GM21723 (cell line): ENCODE results near the gene ZC3H18.
A peak's percentile ranks its signal among the peaks of the same experiment; 100 is the strongest.

Experiments used
- ATAC-seq: cut with Tn5 transposase; IDR thresholded peaks from one replicate; pipeline ENCODE4 v1.9.1; 2021; ENCODE audit warnings: mild to moderate bottlenecking, moderate library complexity; ENCODE audit not compliant: unreplicated experiment

ZC3H18 gene

GRCh38 chr16:88548985-88549384 is 21.2 kb upstream of the ZC3H18 start:
- no peak for ATAC-seq

DNA sequence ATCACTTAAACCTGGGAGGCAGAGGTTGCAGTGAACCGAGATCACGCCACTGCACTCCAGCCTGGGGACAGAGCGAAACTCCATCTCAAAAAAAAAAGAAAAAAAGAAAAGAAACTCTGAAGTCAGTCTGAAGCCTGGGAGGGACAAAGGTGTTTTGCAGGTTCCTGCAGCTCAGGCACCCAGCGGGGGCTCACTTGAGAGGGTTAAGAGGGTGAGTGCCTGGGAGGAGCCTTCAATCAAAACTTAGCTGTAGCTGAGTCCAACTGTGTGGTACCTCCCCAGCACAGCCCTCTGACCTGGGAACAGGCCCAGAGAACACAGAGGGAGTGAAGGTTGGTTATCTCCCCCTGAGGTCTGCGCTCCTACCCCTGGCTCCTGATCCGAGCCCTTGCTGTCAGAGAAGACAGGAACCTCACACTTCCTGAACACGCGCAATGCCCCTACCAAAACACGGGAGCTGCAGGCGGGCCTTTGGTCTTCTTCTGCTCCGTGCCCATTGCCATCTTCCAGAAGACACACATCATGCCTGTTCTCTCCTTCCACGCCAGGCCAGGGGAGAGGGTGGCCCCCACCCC is 20.4 kb upstream of the ZC3H18 start:
- ATAC-seq, result no peak

DNA sequence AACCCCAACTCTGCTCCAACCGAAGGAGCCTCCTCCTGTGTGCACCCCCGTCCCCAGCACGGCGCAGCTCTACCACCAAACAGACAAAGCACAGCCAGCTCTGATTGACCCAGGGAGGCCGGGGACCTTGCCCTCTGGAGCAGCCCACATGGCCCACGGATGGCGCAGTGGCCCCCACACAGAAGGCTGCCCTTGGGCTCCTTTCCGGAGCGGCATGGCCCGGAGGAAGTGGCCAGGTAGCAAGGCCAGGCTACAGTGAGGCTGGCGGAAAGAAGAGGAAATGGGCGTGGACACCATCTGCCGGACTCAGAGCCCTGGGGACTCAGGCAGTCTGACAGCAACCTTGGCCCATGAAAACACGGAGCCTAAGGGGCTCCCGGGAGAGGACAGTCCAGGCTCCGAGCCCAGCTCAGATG is 19.9 kb upstream of the ZC3H18 start:
- no peak for ATAC-seq

DNA sequence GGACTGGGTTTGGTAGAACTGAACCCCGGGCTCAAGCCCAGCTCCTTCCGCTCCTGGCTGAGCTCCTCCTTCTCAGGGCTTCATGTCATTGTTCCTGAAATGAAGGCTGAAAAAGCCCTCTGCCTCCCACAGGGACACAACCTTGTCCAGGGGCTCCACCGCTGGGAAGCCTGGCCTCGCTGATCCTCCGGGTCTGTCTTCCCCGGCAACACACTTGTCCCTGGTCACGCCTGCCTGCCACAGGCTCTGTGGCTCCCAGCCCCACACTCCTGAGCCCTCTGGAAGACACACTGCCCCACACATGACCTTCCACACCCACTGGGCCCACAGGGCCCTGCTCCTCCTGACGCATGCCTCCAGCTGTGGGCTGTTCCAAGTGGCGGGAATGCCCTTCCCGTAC is 18.0 kb upstream of the ZC3H18 start:
- ATAC-seq, result no peak

- no peak for ATAC-seq
These were observed 17.4 kb upstream of the ZC3H18 start for GRCh38 chr16:88552815-88553214.

- ATAC-seq, result no peak
These were observed 16.5 kb upstream of the ZC3H18 start for GRCh38 chr16:88553739-88554138.

- no peak for ATAC-seq
These were observed 15.4 kb upstream of the ZC3H18 start for GRCh38 chr16:88554711-88555264.

GRCh38 chr16:88556294-88556988 is 13.8 kb upstream of the ZC3H18 start:
- no peak for ATAC-seq

- no peak for ATAC-seq
These were observed 11.5 kb upstream of the ZC3H18 start for GRCh38 chr16:88558457-88559442.

DNA sequence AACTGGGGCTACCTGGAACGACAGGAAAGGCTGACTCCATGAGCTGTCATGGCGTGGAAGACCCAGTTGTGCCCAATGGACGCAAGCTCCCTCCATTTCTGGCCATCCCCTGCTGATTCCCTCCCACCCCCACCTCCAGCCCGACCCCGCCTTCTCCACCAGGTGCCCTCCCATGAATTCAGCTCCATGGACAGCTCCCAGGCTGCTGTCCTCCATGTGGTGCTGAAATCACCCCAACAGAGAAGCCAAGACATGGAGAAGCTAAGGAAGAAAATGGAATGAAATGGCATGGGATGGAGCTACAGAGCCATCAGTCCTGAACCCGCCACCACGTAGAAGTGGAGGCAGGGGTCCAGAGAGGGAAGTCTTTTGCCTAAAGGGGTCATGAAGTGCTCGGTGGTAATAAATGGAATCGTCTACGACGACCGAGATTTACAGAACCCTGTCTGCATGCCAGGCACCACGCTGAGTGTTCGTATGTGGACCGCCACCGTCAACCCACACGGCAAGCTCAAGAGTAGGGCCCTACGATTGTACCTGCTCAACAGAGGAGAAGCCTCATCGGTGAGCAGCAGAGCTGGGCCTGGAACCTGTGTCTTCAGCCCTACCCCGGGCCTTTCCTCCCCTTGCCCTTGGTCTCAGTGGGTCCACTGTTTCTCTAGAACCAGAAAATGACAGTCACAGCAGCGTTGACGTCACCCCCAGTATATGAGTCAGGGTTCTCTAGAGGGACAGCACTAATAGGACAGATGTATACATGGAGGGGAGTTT is 9.3 kb upstream of the ZC3H18 start:
- no peak for ATAC-seq

DNA sequence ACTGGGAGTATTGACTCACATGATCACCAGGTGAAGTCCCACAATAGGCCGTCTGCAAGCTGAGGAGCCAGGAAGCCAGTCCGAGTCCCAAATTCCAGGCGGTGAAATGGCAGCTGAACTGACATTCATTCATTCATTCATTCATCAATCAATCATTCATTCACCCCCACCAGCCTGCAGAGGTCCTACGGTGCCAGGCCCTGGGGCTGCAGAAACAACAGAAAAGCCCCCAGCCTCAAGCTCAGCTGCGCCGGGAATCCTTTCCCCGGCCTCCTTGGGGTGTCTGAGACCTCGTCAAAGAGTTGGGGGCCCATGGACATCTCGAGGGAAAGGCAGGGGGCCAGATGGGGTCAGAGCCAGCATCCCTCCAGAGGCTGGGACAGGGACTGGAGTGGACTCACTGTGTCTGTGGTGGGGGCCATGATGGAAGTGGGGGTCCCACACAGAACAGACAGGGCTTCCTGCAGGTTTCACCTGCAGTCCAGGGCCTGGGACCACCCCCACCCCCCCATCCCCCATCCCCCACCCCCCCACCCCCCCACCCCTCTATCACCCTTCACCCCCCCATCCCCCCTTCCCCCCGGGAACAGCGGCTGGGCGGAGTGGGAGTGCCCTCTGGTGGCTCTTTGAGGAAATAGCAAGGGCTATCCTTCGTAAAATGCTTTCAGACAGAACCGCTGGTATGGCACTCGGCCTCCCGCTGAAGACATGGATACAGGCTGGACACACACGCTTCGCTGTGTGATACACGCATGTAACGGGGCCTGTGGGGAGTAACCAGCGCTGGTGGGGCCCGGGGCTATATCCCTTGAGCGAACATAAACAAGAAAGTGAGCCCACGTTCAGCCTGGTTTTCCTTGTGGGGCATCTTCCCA is 8.5 kb upstream of the ZC3H18 start:
- no peak for ATAC-seq

GRCh38 chr16:88566158-88566557 is 4.0 kb upstream of the ZC3H18 start:
- ATAC-seq, result no peak

GRCh38 chr16:88568710-88569613 is 1.2 kb upstream of the ZC3H18 start:
- ATAC-seq, result no peak

DNA sequence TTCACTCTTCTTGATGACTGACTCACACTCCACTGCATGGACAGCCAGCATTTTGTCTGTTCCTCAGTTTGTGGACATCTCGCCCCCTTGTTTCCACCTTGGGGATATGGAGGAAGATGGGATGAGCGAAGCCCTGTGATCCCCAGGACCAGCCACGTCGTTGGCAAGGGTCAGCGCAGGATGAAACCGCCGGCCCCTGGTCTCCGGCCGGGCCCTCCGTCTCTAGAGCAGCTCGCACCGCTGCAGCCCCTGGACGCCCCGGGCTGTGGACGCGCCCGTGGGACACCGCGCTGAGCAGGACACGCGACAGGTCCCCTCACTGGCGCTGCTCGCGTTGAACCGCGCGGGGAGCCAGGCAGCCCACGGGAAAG is 604 bp upstream of the ZC3H18 start:
- peak; percentile 31 for ATAC-seq

DNA sequence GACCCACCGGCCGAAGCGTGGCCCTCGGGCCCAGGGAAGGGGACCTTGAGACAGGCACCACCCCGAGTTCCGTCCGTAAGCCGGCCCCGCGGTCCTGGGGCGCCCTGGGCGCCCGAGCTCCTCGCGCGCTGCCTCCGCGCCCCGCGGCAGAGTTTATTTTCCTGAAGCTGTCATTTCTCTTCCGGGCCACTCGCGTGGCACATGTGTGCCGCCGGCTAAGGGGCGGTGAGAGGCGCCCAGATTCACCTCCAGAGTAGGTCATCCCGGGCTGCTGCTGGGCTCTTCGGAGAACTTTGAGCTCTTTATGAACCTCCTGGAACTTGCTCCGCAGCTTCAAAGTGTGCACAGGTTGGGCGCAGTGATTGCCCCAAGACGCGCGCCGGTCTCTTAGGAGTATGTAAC is 489 bp downstream of the ZC3H18 start:
- ATAC-seq, result peak; percentile 16

DNA sequence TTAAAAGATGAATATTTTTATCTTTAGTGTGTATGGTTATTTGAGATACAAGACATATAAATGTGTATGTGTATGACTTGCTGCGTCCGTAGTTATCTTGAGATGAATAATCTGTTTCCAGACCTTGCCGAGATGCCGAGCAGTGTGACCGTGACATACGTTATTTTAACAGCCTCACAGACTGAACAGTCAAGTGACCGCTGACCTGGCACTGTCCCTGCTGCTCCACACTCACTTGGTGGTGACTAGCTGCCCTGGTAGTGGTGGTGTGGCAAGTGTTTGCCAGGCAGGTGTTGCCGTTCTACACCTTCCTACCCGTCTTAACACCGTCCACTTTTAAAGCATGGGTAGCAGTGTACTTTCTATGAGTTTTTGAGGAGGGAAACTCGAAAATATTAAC is 5.0 kb downstream of the ZC3H18 start:
- no peak for ATAC-seq

GRCh38 chr16:88576307-88576706 is 6.1 kb downstream of the ZC3H18 start:
- ATAC-seq, result no peak

- ATAC-seq, result no peak
These were observed 7.0 kb downstream of the ZC3H18 start for GRCh38 chr16:88577166-88577565.
